Measurements from ENCODE around the gene SLC39A11. TPM values are rescaled to one million over a fixed set of nuclear protein-coding genes. Genes with fewer than 3 reads are reported as not detected.

SLC39A11 gene
- polyA plus RNA-seq, 3 donors, result 16.6 to 27.9 (median 26.6) TPM

DNA sequence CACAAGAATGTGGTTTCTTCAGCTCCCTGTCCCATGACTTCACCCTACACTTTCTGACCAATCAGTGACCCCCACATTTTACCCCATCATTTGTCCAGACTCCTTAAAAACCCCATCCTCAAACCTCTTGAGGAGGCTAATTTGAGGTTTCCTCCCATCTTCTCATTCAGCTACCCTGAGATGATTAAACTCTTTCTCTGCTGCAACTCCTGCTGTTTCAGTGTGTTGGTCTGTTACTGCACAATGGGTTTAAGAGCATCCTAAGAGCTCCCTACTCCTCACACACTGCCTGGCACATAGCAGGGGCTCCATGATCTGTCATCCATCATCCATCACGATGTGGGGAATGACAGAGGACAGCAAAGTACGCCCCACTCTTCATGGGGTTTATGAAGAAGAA is 212.6 kb downstream of the SLC39A11 start:
- no peaks in the 10 kb centered on the region for H3K27me3 Mint-ChIP-seq (ENCODE audit: low read depth in 3 of 3)
- H3K4me2 ChIP-seq (replicated peaks; ENCODE audit: extremely low read depth, low read length, poor library complexity, severe bottlenecking), result no peak overlapping the region
- no peak overlapping the region for H3K27ac Mint-ChIP-seq
- no peaks in the 10 kb centered on the region for H3K4me1 ChIP-seq (ENCODE audit: control insufficient read depth in 1 of 2, insufficient read depth in 2 of 2, low read length in 2 of 2)
- H3K79me2 ChIP-seq (ENCODE audit: insufficient read depth, low read length), result no peaks in the 10 kb centered on the region
- H2AFZ ChIP-seq (ENCODE audit: insufficient read depth, low read depth, low read length, poor library complexity, severe bottlenecking), result no peak overlapping the region
- peaks cover 28 to 80% of the 10 kb centered on the region in 2 donors for H3K36me3 ChIP-seq (replicated peaks in 1 of 2; ENCODE audit: control insufficient read depth in 1 of 2, insufficient read depth in 2 of 2, low read length in 2 of 2)
- peaks cover 58 to 68% of the 10 kb centered on the region in 2 donors for H3K36me3 Mint-ChIP-seq
- TF ChIP-seq, protein P1, sequence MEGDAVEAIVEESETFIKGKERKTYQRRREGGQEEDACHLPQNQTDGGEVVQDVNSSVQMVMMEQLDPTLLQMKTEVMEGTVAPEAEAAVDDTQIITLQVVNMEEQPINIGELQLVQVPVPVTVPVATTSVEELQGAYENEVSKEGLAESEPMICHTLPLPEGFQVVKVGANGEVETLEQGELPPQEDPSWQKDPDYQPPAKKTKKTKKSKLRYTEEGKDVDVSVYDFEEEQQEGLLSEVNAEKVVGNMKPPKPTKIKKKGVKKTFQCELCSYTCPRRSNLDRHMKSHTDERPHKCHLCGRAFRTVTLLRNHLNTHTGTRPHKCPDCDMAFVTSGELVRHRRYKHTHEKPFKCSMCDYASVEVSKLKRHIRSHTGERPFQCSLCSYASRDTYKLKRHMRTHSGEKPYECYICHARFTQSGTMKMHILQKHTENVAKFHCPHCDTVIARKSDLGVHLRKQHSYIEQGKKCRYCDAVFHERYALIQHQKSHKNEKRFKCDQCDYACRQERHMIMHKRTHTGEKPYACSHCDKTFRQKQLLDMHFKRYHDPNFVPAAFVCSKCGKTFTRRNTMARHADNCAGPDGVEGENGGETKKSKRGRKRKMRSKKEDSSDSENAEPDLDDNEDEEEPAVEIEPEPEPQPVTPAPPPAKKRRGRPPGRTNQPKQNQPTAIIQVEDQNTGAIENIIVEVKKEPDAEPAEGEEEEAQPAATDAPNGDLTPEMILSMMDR (IDR thresholded peaks at IDR 0.05), result no peak
- DNase-seq, result no peak
- H3K27me3 ChIP-seq (ENCODE audit: control insufficient read depth in 2 of 2, insufficient read depth in 2 of 2, low read length in 2 of 2), result no peaks in the 10 kb centered on the region
- H3K9me3 Mint-ChIP-seq, result peaks cover 33 to 62% (median 47%) of the 10 kb centered on the region in 7 donors
- no peaks in the 10 kb centered on the region for H4K20me1 ChIP-seq (ENCODE audit: insufficient read depth, low read length)
- no peaks in the 10 kb centered on the region for H3K4me1 Mint-ChIP-seq
- H3K4me3 ChIP-seq (replicated peaks in 1 of 3; ENCODE audit: low read depth in 2 of 3, low read length in 3 of 3), result no peak overlapping the region
- no peak overlapping the region for H3K27ac ChIP-seq (ENCODE audit: low read depth in 1 of 2, low read length in 2 of 2)
- H3K9ac ChIP-seq (ENCODE audit: insufficient read depth, low read length, poor library complexity, severe bottlenecking), result no peak overlapping the region
- no CpG with 5 or more reads among the region's 2 CpGs for WGBS (ENCODE audit: insufficient coverage)
- intact Hi-C loops (cut with micrococcal nuclease), result no loop called here
- H3K4me3 Mint-ChIP-seq, result no peak overlapping the region
- peaks cover 45% of the 10 kb centered on the region in 2 donors for H3K9me3 ChIP-seq (replicated peaks in 1 of 2; ENCODE audit: control insufficient read depth in 1 of 2, insufficient read depth in 1 of 2, low read length in 2 of 2)

DNA sequence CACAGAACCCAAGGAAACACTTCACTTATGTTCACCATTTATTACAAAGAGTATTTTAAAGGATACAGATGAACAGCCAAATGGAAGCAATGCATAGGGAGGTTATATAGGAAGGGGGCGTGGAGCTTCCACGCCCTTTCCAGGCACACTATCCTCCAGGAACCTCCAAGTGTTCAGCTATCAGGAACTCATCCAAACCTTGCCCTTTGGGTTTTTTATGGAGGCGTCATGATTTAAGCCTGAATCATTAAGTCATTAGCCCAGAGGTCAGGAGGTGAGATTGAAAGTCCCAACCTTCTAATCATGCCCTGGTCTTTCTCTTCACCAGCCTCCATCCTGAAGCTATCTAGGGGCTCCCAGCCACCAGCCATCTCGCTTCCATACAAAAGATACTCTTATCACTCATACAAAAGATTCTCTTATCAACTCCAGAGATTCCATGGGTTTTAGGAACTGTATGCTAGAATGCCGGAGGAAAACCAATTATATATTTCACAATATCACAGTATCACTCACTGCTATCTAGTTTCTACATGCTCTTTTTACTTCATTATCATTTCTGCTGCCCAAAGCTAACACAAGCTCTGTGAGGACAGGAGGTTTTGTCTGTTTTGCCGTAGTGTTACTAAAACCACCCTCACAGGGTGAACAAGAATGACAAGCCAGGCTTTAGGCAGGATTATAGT is 213.4 kb downstream of the SLC39A11 start:
- no peak for DNase-seq
- no peak overlapping the region for H3K4me2 ChIP-seq (replicated peaks; ENCODE audit: extremely low read depth, low read length, poor library complexity, severe bottlenecking)
- no peaks in the 10 kb centered on the region for H3K79me2 ChIP-seq (ENCODE audit: insufficient read depth, low read length)
- WGBS (ENCODE audit: insufficient coverage), result 100% methylated on average over 2 of the region's 6 CpGs
- H3K27me3 ChIP-seq (ENCODE audit: control insufficient read depth in 2 of 2, insufficient read depth in 2 of 2, low read length in 2 of 2), result no peaks in the 10 kb centered on the region
- no peaks in the 10 kb centered on the region for H3K4me1 ChIP-seq (ENCODE audit: control insufficient read depth in 1 of 2, insufficient read depth in 2 of 2, low read length in 2 of 2)
- Mint-ChIP-seq H3K4me3 (no peak overlapping the region), H3K27me3 (ENCODE audit: low read depth in 3 of 3) (no peaks in the 10 kb centered on the region), H3K27ac (no peak overlapping the region), H3K36me3 (peaks cover 65 to 72% of the 10 kb centered on the region in 2 donors), H3K4me1 (no peaks in the 10 kb centered on the region), H3K9me3 (peaks cover 33 to 62% (median 47%) of the 10 kb centered on the region in 7 donors)
- no peak overlapping the region for H3K9ac ChIP-seq (ENCODE audit: insufficient read depth, low read length, poor library complexity, severe bottlenecking)
- no peak overlapping the region for H3K4me3 ChIP-seq (replicated peaks in 1 of 3; ENCODE audit: low read depth in 2 of 3, low read length in 3 of 3)
- peaks cover 28 to 88% of the 10 kb centered on the region in 2 donors for H3K36me3 ChIP-seq (replicated peaks in 1 of 2; ENCODE audit: control insufficient read depth in 1 of 2, insufficient read depth in 2 of 2, low read length in 2 of 2)
- intact Hi-C loops (cut with micrococcal nuclease), result no loop called here
- H2AFZ ChIP-seq (ENCODE audit: insufficient read depth, low read depth, low read length, poor library complexity, severe bottlenecking), result no peak overlapping the region
- TF ChIP-seq, protein P1 (IDR thresholded peaks at IDR 0.05), result no peak
- H3K27ac ChIP-seq (ENCODE audit: low read depth in 1 of 2, low read length in 2 of 2), result no peak overlapping the region
- no peaks in the 10 kb centered on the region for H4K20me1 ChIP-seq (ENCODE audit: insufficient read depth, low read length)
- H3K9me3 ChIP-seq (replicated peaks in 1 of 2; ENCODE audit: control insufficient read depth in 1 of 2, insufficient read depth in 1 of 2, low read length in 2 of 2), result peaks cover 45% of the 10 kb centered on the region in 2 donors
